HepG2 (cell line): ENCODE data around the gene H2AZ2. TPM values are rescaled to one million over a fixed set of nuclear protein-coding genes. Genes with fewer than 3 reads are reported as not detected.

Experiments
- ATAC-seq: fragments of 200-7000 bp; cut with Tn5 transposase; 3 replicates; pipeline ENCODE4 v1.9.1; 2020; ENCODE audit warnings: mild to moderate bottlenecking, moderate library complexity
- BruUV-seq: library from RNA; stranded (reverse); fragments of 400-500 nt; replicated peaks from 2 replicates; lab custom pipeline; 2021; lab: Mats Ljungman, UMichigan
- CTCF ChIA-PET: fragments of 300-600 bp; formaldehyde crosslinking; extraction: SDS; loops from one replicate; lab custom pipeline; 2021; ENCODE audit warnings: low total read pairs, inconsistent platforms, low intra/inter-chr PET ratio; lab: Yijun Ruan, JAX
- POLR2A ChIA-PET: fragments of 350-600 bp; sonication (Branson Sonifier 250); formaldehyde crosslinking; loops from one replicate; lab custom pipeline; 2020; ENCODE audit warnings: antibody characterized with exemption, inconsistent platforms; lab: Yijun Ruan, JAX
- DNase-seq: peaks from one replicate; pipeline ENCODE4 v3.0.0-alpha.2; 2015; ENCODE audit warnings: low spot score
- FAIRE-seq: peaks from 3 replicates; lab custom pipeline; 2011; peaks lifted over from hg19 to GRCh38; lab: Jason Lieb, UNC
- H2AFZ ChIP-seq: one replicate; pipeline ENCODE4 v1.6.1; 2011; ENCODE audit warnings: low read length, inconsistent platforms
- H3K27ac ChIP-seq: fragments of 300-600 bp; 3 replicates; pipeline ENCODE4 v1.8.0; 2011; ENCODE audit warnings: mixed run types, mild to moderate bottlenecking, mixed read lengths, low read length, inconsistent platforms; ENCODE audit not compliant: insufficient read depth; ENCODE audit errors: extremely low read length
- H3K27me3 ChIP-seq, 2 experiments: fragments of 200-600 bp in 1 of 2; 2 replicates in 1 of 2; 3 replicates in 1 of 2; pipeline versions ENCODE4 v1.6.0 to v1.8.0; 2011; ENCODE audit warnings: low read length in 2 of 2, mild to moderate bottlenecking in 2 of 2, moderate library complexity in 2 of 2, inconsistent platforms in 1 of 2; ENCODE audit not compliant: insufficient read depth in 2 of 2, control insufficient read depth in 1 of 2
- H3K36me3 ChIP-seq, 2 experiments: fragments of 200-600 bp in 1 of 2; replicated peaks in 1 of 2; 2 replicates in 1 of 2; 3 replicates in 1 of 2; pipeline versions ENCODE4 v1.5.1 to v1.8.0; 2011; ENCODE audit warnings: low read length in 2 of 2, inconsistent platforms in 1 of 2; ENCODE audit not compliant: insufficient read depth in 2 of 2, control insufficient read depth in 1 of 2
- H3K4me1 ChIP-seq: 2 replicates; pipeline ENCODE4 v1.5.1; 2012; ENCODE audit warnings: low read length, inconsistent platforms; ENCODE audit not compliant: insufficient read depth
- H3K4me2 ChIP-seq: 2 replicates; pipeline ENCODE4 v1.6.0; 2011; ENCODE audit warnings: low read depth, low read length, inconsistent platforms
- H3K4me3 ChIP-seq, 3 experiments: fragments of 200-600 bp in 1 of 3; sonication (generic), shearing (Covaris generic) in 1 of 3; replicated peaks in 1 of 3; 2 replicates each; pipeline ENCODE4 v1.5.1; 2011 to 2016; ENCODE audit warnings: low read length in 3 of 3, inconsistent platforms in 2 of 3, low read depth in 2 of 3, mild to moderate bottlenecking in 2 of 3, control low read depth in 1 of 3, mixed read lengths in 1 of 3; ENCODE audit not compliant: insufficient read depth in 1 of 3
- H3K79me2 ChIP-seq: one replicate; pipeline ENCODE4 v1.6.1; 2011; ENCODE audit warnings: low read length, inconsistent platforms; ENCODE audit not compliant: insufficient read depth
- H3K9ac ChIP-seq: 2 replicates; pipeline ENCODE4 v1.6.0; 2011; ENCODE audit warnings: mild to moderate bottlenecking, low read depth, low read length, inconsistent platforms; ENCODE audit not compliant: insufficient read depth
- H3K9me3 ChIP-seq: 2 replicates; pipeline ENCODE4 v1.5.1; 2012; ENCODE audit warnings: mild to moderate bottlenecking, low read length
- H4K20me1 ChIP-seq: 2 replicates; pipeline ENCODE4 v1.6.0; 2011; ENCODE audit warnings: inconsistent platforms, mild to moderate bottlenecking, low read length, moderate library complexity; ENCODE audit not compliant: insufficient read depth
- CSRNP2 ChIP-seq: sonication (generic); formaldehyde crosslinking; conservative IDR thresholded peaks from 2 replicates; pipeline ENCODE4 v1.8.0; 2022; ENCODE audit warnings: low read depth, missing genetic modification reagents
- DDIT3 ChIP-seq: sonication (generic); formaldehyde crosslinking; IDR thresholded peaks from 2 replicates; pipeline ENCODE4 v1.4.0; 2020; ENCODE audit warnings: mild to moderate bottlenecking, missing genetic modification reagents
- EZH2 ChIP-seq: conservative IDR thresholded peaks from 2 replicates; pipeline ENCODE4 v1.6.1; 2012; ENCODE audit warnings: mild to moderate bottlenecking, low read depth, low read length, moderate library complexity
- FOXM1 ChIP-seq: sonication (generic); formaldehyde crosslinking; IDR thresholded peaks from 2 replicates; pipeline ENCODE4 v1.5.0; 2020; ENCODE audit warnings: missing genetic modification reagents
- HDAC6 ChIP-seq: fragments of 200-600 bp; sonication (generic); IDR thresholded peaks from 2 replicates; pipeline ENCODE4 v1.7.0; 2017; ENCODE audit warnings: mild to moderate bottlenecking, antibody characterized with exemption, low read length, low read depth
- HOXA7 ChIP-seq: sonication (generic); formaldehyde crosslinking; IDR thresholded peaks from 2 replicates; pipeline ENCODE4 v1.8.1; 2022; ENCODE audit warnings: mild to moderate bottlenecking, missing genetic modification reagents, moderate library complexity
- KAT8 ChIP-seq: IDR thresholded peaks from 2 replicates; pipeline ENCODE4 v1.6.1; 2016; ENCODE audit warnings: missing genetic modification reagents, missing compliant biosample characterization
- KDM4B ChIP-seq: sonication (generic); formaldehyde crosslinking; IDR thresholded peaks from 2 replicates; pipeline ENCODE4 v1.4.0; 2020; ENCODE audit warnings: missing genetic modification reagents
- MIER2 ChIP-seq: IDR thresholded peaks from 2 replicates; pipeline ENCODE4 v1.6.1; 2016; ENCODE audit warnings: missing biosample characterization, missing genetic modification reagents
- POLR2AphosphoS2 ChIP-seq: IDR thresholded peaks from 2 replicates; pipeline ENCODE4 v1.6.1; 2011; ENCODE audit warnings: low read depth, low read length, improper control_type of control experiment
- SRSF9 ChIP-seq: fragments of 200-400 bp; formaldehyde crosslinking; IDR thresholded peaks from 2 replicates; pipeline ENCODE4 v1.6.1; 2018; ENCODE audit warnings: borderline replicate concordance, mild to moderate bottlenecking, low read depth, low read length; ENCODE audit not compliant: insufficient read depth, poor library complexity, severe bottlenecking
- ZBTB39 ChIP-seq: sonication (generic); formaldehyde crosslinking; IDR thresholded peaks from 2 replicates; pipeline ENCODE4 v1.5.0; 2020; ENCODE audit warnings: missing genetic modification reagents
- ZMAT3 ChIP-seq: sonication (generic); formaldehyde crosslinking; conservative IDR thresholded peaks from 2 replicates; pipeline ENCODE4 v1.7.0; 2021; ENCODE audit warnings: missing genetic modification reagents
- ZNF138 ChIP-seq: sonication (generic); formaldehyde crosslinking; IDR thresholded peaks from 2 replicates; pipeline ENCODE4 v1.5.0; 2020; ENCODE audit warnings: mild to moderate bottlenecking, low read depth, missing genetic modification reagents
- ZNF33B ChIP-seq: sonication (generic); formaldehyde crosslinking; IDR thresholded peaks from 2 replicates; pipeline ENCODE4 v1.5.1; 2020; ENCODE audit warnings: mild to moderate bottlenecking, missing genetic modification reagents
- ZNF451 ChIP-seq: sonication (generic); formaldehyde crosslinking; IDR thresholded peaks from 2 replicates; pipeline ENCODE4 v1.5.0; 2020; ENCODE audit warnings: mild to moderate bottlenecking, missing genetic modification reagents
- ZSCAN21 ChIP-seq: sonication (generic); formaldehyde crosslinking; IDR thresholded peaks from 2 replicates; pipeline ENCODE4 v1.8.0; 2022; ENCODE audit warnings: mild to moderate bottlenecking, missing genetic modification reagents, moderate library complexity, borderline replicate concordance
- ZSCAN29 ChIP-seq: sonication (generic); formaldehyde crosslinking; conservative IDR thresholded peaks from 2 replicates; pipeline ENCODE4 v1.4.0; 2020; ENCODE audit warnings: mild to moderate bottlenecking, missing genetic modification reagents
- WGBS: methylation state at CpG from one replicate; pipeline ENCODE4 v1.1.6; 2017; ENCODE audit warnings: low lambda C conversion rate; 5-methylcytosine and 5-hydroxymethylcytosine counted together
- in situ Hi-C: cut with HindIII; loops from 2 replicates; pipeline ENCODE4 v1.10.0; 2017; ENCODE audit warnings: low pct_unique_long_range_greater_than_20kb; ENCODE audit not compliant: extremely low pct_ligation_motif_present
- intact Hi-C: fragments of 100-400 bp; cut with micrococcal nuclease; formaldehyde crosslinking; loops from one replicate; pipeline ENCODE4 v1.10.0; 2022; ENCODE audit not compliant: unreplicated experiment
- polyA plus RNA-seq, 8 experiments: library from polyadenylated mRNA; depleted of rRNA in 3 of 8; stranded (reverse) in 7 of 8; unstranded in 1 of 8; fragments of >200 nt; fragmentation: Illumina TruSeq in 4 of 8; extraction: Trizol in 4 of 8; gene quantifications; 2 replicates each; pipeline versions ENCODE4 v1.2.1 to v1.2.3, GENCODE V29; 2011 to 2016; ENCODE audit warnings: low read depth in 4 of 8, missing spikeins in 1 of 8, mixed read lengths in 1 of 8; ENCODE audit not compliant: insufficient read depth in 1 of 8
- total RNA-seq, 5 experiments: library from RNA; depleted of rRNA; stranded (reverse); fragments of >200 nt; fragmentation: Illumina TruSeq; extraction: Trizol; gene quantifications; 2 replicates each; pipeline ENCODE4 v1.2.3, GENCODE V29; 2016; ENCODE audit warnings: low read depth in 1 of 5

Gene H2AZ2
- total and polyA plus RNA-seq, 2 of the 13 experiments (the other 11 are each of a cell fraction or from before 2014, with no cell fraction given) = 121 to 223 TPM

- TF ChIP-seq CSRNP2 (CRISPR knock-in tag) (no peak), EZH2 (no peak)
Observed at GRCh38 chr7:44852590-44852989, 4.7 kb upstream of the H2AZ2 start (continued).

- H3K79me2 ChIP-seq = peaks cover 25% of the 10 kb centered on the region
- no peak overlapping the region for H3K9ac ChIP-seq
- H3K36me3 ChIP-seq = no peaks in the 10 kb centered on the region
- no TSS peak for BruUV-seq
- H3K4me3 ChIP-seq = no peak overlapping the region
- no peak overlapping the region for H3K4me2 ChIP-seq
- no peak for FAIRE-seq
- WGBS = 96% methylated on average over 5 of the region's 5 CpGs
- H4K20me1 ChIP-seq = peaks cover 18% of the 10 kb centered on the region
- in situ Hi-C loops = loop anchor here (10.0 kb wide), 1 partner anchor 285 kb away; no protein-coding TSS in a partner anchor
- H3K27ac ChIP-seq = no peak overlapping the region
- peaks cover 28% of the 10 kb centered on the region for H3K4me1 ChIP-seq
- ChIA-PET POLR2A (interaction anchor here (0.7 kb wide), 2 partner anchors 36 to 62 kb away, joined by 3 to 4 read pairs; no protein-coding TSS in a partner anchor), CTCF (no interaction called here)
- TF ChIP-seq HOXA7 (CRISPR knock-in tag) (no peak), ZSCAN29 (CRISPR knock-in tag) (no peak), POLR2AphosphoS2 (no peak), HDAC6 (no peak), ZNF33B (CRISPR knock-in tag) (no peak), FOXM1 (CRISPR knock-in tag) (no peak), DDIT3 (CRISPR knock-in tag) (no peak), KDM4B (no peak), ZBTB39 (CRISPR knock-in tag) (no peak), ZNF138 (no peak), ZSCAN21 (CRISPR knock-in tag) (no peak), KAT8 (CRISPR knock-in tag) (no peak), SRSF9 (no peak), MIER2 (CRISPR knock-in tag) (no peak), ZMAT3 (CRISPR knock-in tag) (no peak), ZNF451 (CRISPR knock-in tag) (no peak)
- ATAC-seq = no peak
- H3K27me3 ChIP-seq = no peaks in the 10 kb centered on the region; a peak in 1 of 5 replicates
- intact Hi-C loops = loop anchor here (2.0 kb wide), 1 partner anchor 53 kb away; the partner anchor contains the start of gene PPIA
- no peak overlapping the region for H2AFZ ChIP-seq
- no peak for DNase-seq
- H3K9me3 ChIP-seq = no peaks in the 10 kb centered on the region
Observed at GRCh38 chr7:44849885-44850544, 2.1 kb upstream of the H2AZ2 start.
